Measurements from ENCODE around the gene FLVCR2. TPM values are rescaled to one million over a fixed set of nuclear protein-coding genes. Genes with fewer than 3 reads are reported as not detected.
A peak's percentile ranks its signal among the peaks of the same experiment; 100 is the strongest.

The FLVCR2 gene
- total and polyA plus RNA-seq, 2 experiments from 2014 or later, result 1.4 to 3.1 TPM

GRCh38 chr14:75661499-75661814 lies 83.0 kb downstream of the FLVCR2 start:
- Mint-ChIP-seq H3K4me1 (peaks cover 9% of the 10 kb centered on the region; the same call in 2 of the 3 replicates), H3K36me3 (ENCODE audit: low read depth) (peaks cover 16% of the 10 kb centered on the region), H3K27ac (peak overlapping the region; percentile 95), H3K27me3 (ENCODE audit: insufficient read depth, low read depth, poor library complexity) (peaks cover 13% of the 10 kb centered on the region), H3K9me3 (no peaks in the 10 kb centered on the region), H3K4me3 (peak overlapping the region; percentile 93)
- H2AFZ ChIP-seq, result peak overlapping the region; percentile 86
- no peak for DNase-seq (ENCODE audit: low spot score)
- H3K9me2 ChIP-seq (ENCODE audit: insufficient read depth), result no peaks in the 10 kb centered on the region
- peak overlapping the region; percentile 91 for H3K4me3 ChIP-seq
- peak overlapping the region; percentile 85 for H3K4me2 ChIP-seq
- H3K27ac ChIP-seq (ENCODE audit: low read depth), result peak overlapping the region; percentile 94
- ATAC-seq, result no peak
- H4K20me1 ChIP-seq (replicated peaks; ENCODE audit: insufficient read depth), result peaks cover 1% of the 10 kb centered on the region
- H3K36me3 ChIP-seq (ENCODE audit: insufficient read depth), result 0 out of 2 replicates have a peak, but pooled peaks cover 4% of the 10 kb centered on the region
- H3K79me2 ChIP-seq (replicated peaks; ENCODE audit: insufficient read depth), result peaks cover 71% of the 10 kb centered on the region
- no peaks in the 10 kb centered on the region for H3K27me3 ChIP-seq (ENCODE audit: insufficient read depth)
- H3F3A ChIP-seq (replicated peaks; ENCODE audit: low read depth), result peaks cover 5% of the 10 kb centered on the region
- H3K4me1 ChIP-seq (ENCODE audit: insufficient read depth), result peaks cover 16% of the 10 kb centered on the region; the same call in 1 of the 2 replicates
- TF ChIP-seq EZH2 (IDR thresholded peaks at IDR 0.05; ENCODE audit: low read depth, unreplicated experiment), result no peak

GRCh38 chr14:75662966-75663365 lies 84.5 kb downstream of the FLVCR2 start:
- Mint-ChIP-seq H3K36me3 (ENCODE audit: low read depth) (peaks cover 18% of the 10 kb centered on the region), H3K9me3 (no peaks in the 10 kb centered on the region), H3K27me3 (ENCODE audit: insufficient read depth, low read depth, poor library complexity) (peaks cover 13% of the 10 kb centered on the region), H3K4me3 (peak overlapping the region; percentile 93; the same call in 2 of the 3 replicates), H3K4me1 (peaks cover 8% of the 10 kb centered on the region; the same call in 2 of the 3 replicates), H3K27ac (no peak overlapping the region)
- peaks cover 7% of the 10 kb centered on the region; the same call in 1 of the 2 replicates for H3K36me3 ChIP-seq (ENCODE audit: insufficient read depth)
- no peaks in the 10 kb centered on the region for H3K27me3 ChIP-seq (ENCODE audit: insufficient read depth)
- no peak overlapping the region for H2AFZ ChIP-seq
- H4K20me1 ChIP-seq (replicated peaks; ENCODE audit: insufficient read depth), result peaks cover 6% of the 10 kb centered on the region
- H3K27ac ChIP-seq (ENCODE audit: low read depth), result no peak overlapping the region
- peaks cover 66% of the 10 kb centered on the region for H3K79me2 ChIP-seq (replicated peaks; ENCODE audit: insufficient read depth)
- ATAC-seq, result no peak
- H3K9me2 ChIP-seq (ENCODE audit: insufficient read depth), result no peaks in the 10 kb centered on the region
- no peak overlapping the region for H3K4me2 ChIP-seq
- H3K4me3 ChIP-seq, result no peak overlapping the region
- no peak for DNase-seq (ENCODE audit: low spot score)
- peaks cover 5% of the 10 kb centered on the region for H3F3A ChIP-seq (replicated peaks; ENCODE audit: low read depth)
- peaks cover 16% of the 10 kb centered on the region; the same call in 1 of the 2 replicates for H3K4me1 ChIP-seq (ENCODE audit: insufficient read depth)
- TF ChIP-seq EZH2 (IDR thresholded peaks at IDR 0.05; ENCODE audit: low read depth, unreplicated experiment) (no peak), POLR2AphosphoS5 (IDR thresholded peaks at IDR 0.05; ENCODE audit: low read depth) (no peak), STAT1 (IDR thresholded peaks at IDR 0.05; ENCODE audit: unreplicated experiment) (no peak), NANOG (IDR thresholded peaks at IDR 0.05; ENCODE audit: borderline replicate concordance) (no peak), CTCF (conservative IDR thresholded peaks at IDR 0.05; ENCODE audit: low read depth in 2 of 2) (no peak), EZH2phosphoT487 (IDR thresholded peaks at IDR 0.05; ENCODE audit: unreplicated experiment) (no peak), ZNF114 (CRISPR knock-in tag; IDR thresholded peaks at IDR 0.05) (no peak), JUNB (IDR thresholded peaks at IDR 0.05; ENCODE audit: unreplicated experiment) (no peak)
- TF ChIP-seq, protein P1, sequence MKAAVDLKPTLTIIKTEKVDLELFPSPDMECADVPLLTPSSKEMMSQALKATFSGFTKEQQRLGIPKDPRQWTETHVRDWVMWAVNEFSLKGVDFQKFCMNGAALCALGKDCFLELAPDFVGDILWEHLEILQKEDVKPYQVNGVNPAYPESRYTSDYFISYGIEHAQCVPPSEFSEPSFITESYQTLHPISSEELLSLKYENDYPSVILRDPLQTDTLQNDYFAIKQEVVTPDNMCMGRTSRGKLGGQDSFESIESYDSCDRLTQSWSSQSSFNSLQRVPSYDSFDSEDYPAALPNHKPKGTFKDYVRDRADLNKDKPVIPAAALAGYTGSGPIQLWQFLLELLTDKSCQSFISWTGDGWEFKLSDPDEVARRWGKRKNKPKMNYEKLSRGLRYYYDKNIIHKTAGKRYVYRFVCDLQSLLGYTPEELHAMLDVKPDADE (IDR thresholded peaks at IDR 0.05), result no peak
- TF ChIP-seq, protein P2, sequence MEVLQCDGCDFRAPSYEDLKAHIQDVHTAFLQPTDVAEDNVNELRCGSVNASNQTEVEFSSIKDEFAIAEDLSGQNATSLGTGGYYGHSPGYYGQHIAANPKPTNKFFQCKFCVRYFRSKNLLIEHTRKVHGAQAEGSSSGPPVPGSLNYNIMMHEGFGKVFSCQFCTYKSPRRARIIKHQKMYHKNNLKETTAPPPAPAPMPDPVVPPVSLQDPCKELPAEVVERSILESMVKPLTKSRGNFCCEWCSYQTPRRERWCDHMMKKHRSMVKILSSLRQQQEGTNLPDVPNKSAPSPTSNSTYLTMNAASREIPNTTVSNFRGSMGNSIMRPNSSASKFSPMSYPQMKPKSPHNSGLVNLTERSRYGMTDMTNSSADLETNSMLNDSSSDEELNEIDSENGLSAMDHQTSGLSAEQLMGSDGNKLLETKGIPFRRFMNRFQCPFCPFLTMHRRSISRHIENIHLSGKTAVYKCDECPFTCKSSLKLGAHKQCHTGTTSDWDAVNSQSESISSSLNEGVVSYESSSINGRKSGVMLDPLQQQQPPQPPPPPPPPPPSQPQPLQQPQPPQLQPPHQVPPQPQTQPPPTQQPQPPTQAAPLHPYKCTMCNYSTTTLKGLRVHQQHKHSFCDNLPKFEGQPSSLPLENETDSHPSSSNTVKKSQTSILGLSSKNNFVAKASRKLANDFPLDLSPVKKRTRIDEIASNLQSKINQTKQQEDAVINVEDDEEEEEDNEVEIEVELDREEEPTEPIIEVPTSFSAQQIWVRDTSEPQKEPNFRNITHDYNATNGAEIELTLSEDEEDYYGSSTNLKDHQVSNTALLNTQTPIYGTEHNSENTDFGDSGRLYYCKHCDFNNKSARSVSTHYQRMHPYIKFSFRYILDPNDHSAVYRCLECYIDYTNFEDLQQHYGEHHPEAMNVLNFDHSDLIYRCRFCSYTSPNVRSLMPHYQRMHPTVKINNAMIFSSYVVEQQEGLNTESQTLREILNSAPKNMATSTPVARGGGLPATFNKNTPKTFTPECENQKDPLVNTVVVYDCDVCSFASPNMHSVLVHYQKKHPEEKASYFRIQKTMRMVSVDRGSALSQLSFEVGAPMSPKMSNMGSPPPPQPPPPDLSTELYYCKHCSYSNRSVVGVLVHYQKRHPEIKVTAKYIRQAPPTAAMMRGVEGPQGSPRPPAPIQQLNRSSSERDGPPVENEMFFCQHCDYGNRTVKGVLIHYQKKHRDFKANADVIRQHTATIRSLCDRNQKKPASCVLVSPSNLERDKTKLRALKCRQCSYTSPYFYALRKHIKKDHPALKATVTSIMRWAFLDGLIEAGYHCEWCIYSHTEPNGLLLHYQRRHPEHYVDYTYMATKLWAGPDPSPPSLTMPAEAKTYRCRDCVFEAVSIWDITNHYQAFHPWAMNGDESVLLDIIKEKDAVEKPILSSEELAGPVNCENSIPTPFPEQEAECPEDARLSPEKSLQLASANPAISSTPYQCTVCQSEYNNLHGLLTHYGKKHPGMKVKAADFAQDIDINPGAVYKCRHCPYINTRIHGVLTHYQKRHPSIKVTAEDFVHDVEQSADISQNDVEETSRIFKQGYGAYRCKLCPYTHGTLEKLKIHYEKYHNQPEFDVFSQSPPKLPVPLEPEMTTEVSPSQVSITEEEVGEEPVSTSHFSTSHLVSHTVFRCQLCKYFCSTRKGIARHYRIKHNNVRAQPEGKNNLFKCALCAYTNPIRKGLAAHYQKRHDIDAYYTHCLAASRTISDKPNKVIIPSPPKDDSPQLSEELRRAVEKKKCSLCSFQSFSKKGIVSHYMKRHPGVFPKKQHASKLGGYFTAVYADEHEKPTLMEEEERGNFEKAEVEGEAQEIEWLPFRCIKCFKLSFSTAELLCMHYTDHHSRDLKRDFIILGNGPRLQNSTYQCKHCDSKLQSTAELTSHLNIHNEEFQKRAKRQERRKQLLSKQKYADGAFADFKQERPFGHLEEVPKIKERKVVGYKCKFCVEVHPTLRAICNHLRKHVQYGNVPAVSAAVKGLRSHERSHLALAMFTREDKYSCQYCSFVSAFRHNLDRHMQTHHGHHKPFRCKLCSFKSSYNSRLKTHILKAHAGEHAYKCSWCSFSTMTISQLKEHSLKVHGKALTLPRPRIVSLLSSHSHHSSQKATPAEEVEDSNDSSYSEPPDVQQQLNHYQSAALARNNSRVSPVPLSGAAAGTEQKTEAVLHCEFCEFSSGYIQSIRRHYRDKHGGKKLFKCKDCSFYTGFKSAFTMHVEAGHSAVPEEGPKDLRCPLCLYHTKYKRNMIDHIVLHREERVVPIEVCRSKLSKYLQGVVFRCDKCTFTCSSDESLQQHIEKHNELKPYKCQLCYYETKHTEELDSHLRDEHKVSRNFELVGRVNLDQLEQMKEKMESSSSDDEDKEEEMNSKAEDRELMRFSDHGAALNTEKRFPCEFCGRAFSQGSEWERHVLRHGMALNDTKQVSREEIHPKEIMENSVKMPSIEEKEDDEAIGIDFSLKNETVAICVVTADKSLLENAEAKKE (CRISPR knock-in tag; IDR thresholded peaks at IDR 0.05), result no peak
